Tracheal epithelial cell (primary cell): ENCODE measurements around the gene PER2. TPM values are rescaled to one million over a fixed set of nuclear protein-coding genes. Genes with fewer than 3 reads are reported as not detected.

Experiments
- total RNA-seq: library from RNA; depleted of rRNA; stranded (reverse); fragments of >200 nt; gene quantifications from 2 replicates; pipeline ENCODE4 v1.2.1, GENCODE V29; 2014

Gene PER2
- 1.7 and 9.6 TPM in 2 replicates for total RNA-seq

GRCh38 chr2:238287737-238288649 is at the start of gene PER2:
TSS of gene PER2 (minus strand) at chr2:238288610. CDS start at chr2:238277936, 10,674 bp downstream.

GRCh38 chr2:238320246-238320647 is 31.8 kb upstream of the PER2 start, which contains the start of gene TRAF3IP1:
TSS of gene TRAF3IP1 (plus strand) at chr2:238320518. CDS start at chr2:238320663, 145 bp downstream.

GRCh38 chr2:238239863-238240756 is 48.3 kb downstream of the PER2 start, which contains the start of gene HES6:
TSS of gene HES6 (minus strand) at chr2:238240038. CDS start at chr2:238239905, 133 bp downstream.

GRCh38 chr2:238203094-238203972 is 85.1 kb downstream of the PER2 start, which contains the start of gene ILKAP:
TSS of gene ILKAP (minus strand) at chr2:238203695. CDS start at chr2:238203553, 142 bp downstream.

Other genes starting within 250 kb of the PER2 start
- gene SCLY, start 227.6 kb downstream of the PER2 start, total RNA-seq: 11.3 and 19.4 TPM in 2 replicates
- gene ESPNL, start 188.3 kb downstream of the PER2 start, total RNA-seq: 0.48 TPM in 1 of 2 replicates, not detected in the other
- 0.72 and 0.85 TPM in 2 replicates for gene KLHL30, start 149.9 kb downstream of the PER2 start, total RNA-seq
- gene ERFE, start 129.6 kb downstream of the PER2 start, total RNA-seq: 2.3 and 6.7 TPM in 2 replicates
- gene ILKAP, start 84.9 kb downstream of the PER2 start, total RNA-seq: 14.3 and 21.0 TPM in 2 replicates
- 8.9 and 26.6 TPM in 2 replicates for gene HES6, start 48.6 kb downstream of the PER2 start, total RNA-seq
- gene TRAF3IP1, start 31.9 kb upstream of the PER2 start, total RNA-seq: 4.6 and 6.4 TPM in 2 replicates
- 25.2 and 42.9 TPM in 2 replicates for gene ASB1, start 138.3 kb upstream of the PER2 start, total RNA-seq